HEK293 (cell line): Measurements from ENCODE around the gene KCNB1.
A peak's percentile ranks its signal among the peaks of the same experiment; 100 is the strongest.

ENCODE experiments used
- CTCF ChIA-PET: fragments of 350-600 bp; formaldehyde crosslinking; extraction: SDS; loops from one replicate; lab custom pipeline; 2021; ENCODE audit warnings: antibody characterized with exemption; lab: Yijun Ruan, JAX
- POLR2A ChIA-PET: fragments of 300-600 bp; formaldehyde crosslinking; extraction: SDS; loops from one replicate; lab custom pipeline; 2020; ENCODE audit warnings: antibody characterized with exemption, inconsistent platforms; lab: Yijun Ruan, JAX
- H3K27ac ChIP-seq: fragments of 200-500 bp; sonication (Bioruptor generic); 2 replicates; pipeline ENCODE4 v1.5.1; 2014; ENCODE audit warnings: low read depth, low read length, control low read depth, inconsistent platforms; ENCODE audit errors: extremely low read depth
- H3K36me3 ChIP-seq, 2 experiments: fragments of 200-500 bp in 1 of 2; sonication (Bioruptor generic) in 1 of 2; 1 replicate in 1 of 2; 2 replicates in 1 of 2; pipeline ENCODE4 v1.5.1; 2014 to 2017; ENCODE audit warnings: inconsistent platforms in 2 of 2, low read length in 2 of 2; ENCODE audit not compliant: control insufficient read depth in 2 of 2, insufficient read depth in 1 of 2
- H3K4me1 ChIP-seq: fragments of 200-500 bp; sonication (Bioruptor generic); 2 replicates; pipeline ENCODE4 v1.5.1; 2014; ENCODE audit warnings: mild to moderate bottlenecking, low read length, inconsistent platforms; ENCODE audit not compliant: control insufficient read depth, insufficient read depth
- H3K4me3 ChIP-seq: 2 replicates; pipeline ENCODE4 v1.5.1; 2011; ENCODE audit warnings: low read depth, mild to moderate bottlenecking, control low read depth, low read length, moderate library complexity
- H3K9me3 ChIP-seq: fragments of 200-500 bp; sonication (Bioruptor generic); 2 replicates; pipeline ENCODE4 v1.5.1; 2014; ENCODE audit warnings: low read depth, low read length, inconsistent platforms; ENCODE audit not compliant: control insufficient read depth, insufficient read depth
- AEBP2 ChIP-seq: fragments of 450-650 bp; formaldehyde crosslinking; IDR thresholded peaks from 2 replicates; pipeline ENCODE4 v1.5.1; 2016; ENCODE audit warnings: missing biosample characterization, missing genetic modification characterization, borderline replicate concordance
- BCL11B ChIP-seq: fragments of 450-650 bp; formaldehyde crosslinking; IDR thresholded peaks from 2 replicates; pipeline ENCODE4 v1.5.1; 2016; ENCODE audit warnings: low read depth, missing biosample characterization, missing genetic modification characterization
- GLIS1 ChIP-seq: fragments of 450-650 bp; formaldehyde crosslinking; IDR thresholded peaks from 2 replicates; pipeline ENCODE4 v1.5.1; 2016; ENCODE audit warnings: missing biosample characterization, missing genetic modification characterization
- GLIS2 ChIP-seq: fragments of 450-650 bp; formaldehyde crosslinking; IDR thresholded peaks from 2 replicates; pipeline ENCODE4 v1.5.1; 2016; ENCODE audit warnings: missing biosample characterization, missing genetic modification characterization
- MZF1 ChIP-seq: fragments of 450-650 bp; formaldehyde crosslinking; IDR thresholded peaks from 2 replicates; pipeline ENCODE4 v1.5.1; 2017; ENCODE audit warnings: missing biosample characterization, missing genetic modification characterization, borderline replicate concordance
- ZBTB10 ChIP-seq: fragments of 450-650 bp; formaldehyde crosslinking; IDR thresholded peaks from 2 replicates; pipeline ENCODE4 v1.5.1; 2016; ENCODE audit warnings: missing biosample characterization, missing genetic modification characterization
- ZBTB20 ChIP-seq: fragments of 450-650 bp; formaldehyde crosslinking; IDR thresholded peaks from 2 replicates; pipeline ENCODE4 v1.5.1; 2016; ENCODE audit warnings: missing biosample characterization, missing genetic modification characterization
- ZBTB26 ChIP-seq: fragments of 450-650 bp; formaldehyde crosslinking; optimal IDR thresholded peaks from 2 replicates; pipeline ENCODE3; 2016; ENCODE audit warnings: missing biosample characterization, mild to moderate bottlenecking, missing genetic modification characterization
- ZNF121 ChIP-seq: fragments of 450-650 bp; formaldehyde crosslinking; IDR thresholded peaks from 2 replicates; pipeline ENCODE4 v1.5.1; 2016; ENCODE audit warnings: missing biosample characterization, missing genetic modification characterization
- ZNF132 ChIP-seq: fragments of 450-650 bp; formaldehyde crosslinking; IDR thresholded peaks from 2 replicates; pipeline ENCODE4 v1.5.1; 2017; ENCODE audit warnings: missing biosample characterization, missing genetic modification characterization, borderline replicate concordance
- ZNF280C ChIP-seq: fragments of 450-650 bp; formaldehyde crosslinking; IDR thresholded peaks from 2 replicates; pipeline ENCODE4 v1.5.1; 2016; ENCODE audit warnings: missing biosample characterization, missing genetic modification characterization
- ZNF366 ChIP-seq: fragments of 450-650 bp; formaldehyde crosslinking; conservative IDR thresholded peaks from 2 replicates; pipeline ENCODE4 v1.5.1; 2016; ENCODE audit warnings: missing biosample characterization, missing genetic modification characterization
- ZNF391 ChIP-seq: fragments of 450-650 bp; formaldehyde crosslinking; IDR thresholded peaks from 2 replicates; pipeline ENCODE4 v1.5.1; 2016; ENCODE audit warnings: low read depth, missing biosample characterization, missing genetic modification characterization, borderline replicate concordance
- ZNF398 ChIP-seq: fragments of 450-650 bp; formaldehyde crosslinking; IDR thresholded peaks from 2 replicates; pipeline ENCODE4 v1.5.1; 2017; ENCODE audit warnings: missing biosample characterization, missing genetic modification characterization
- ZNF433 ChIP-seq: fragments of 450-650 bp; formaldehyde crosslinking; IDR thresholded peaks from 2 replicates; pipeline ENCODE4 v1.5.1; 2016; ENCODE audit warnings: missing biosample characterization, missing genetic modification characterization, low read depth
- ZNF518A ChIP-seq: fragments of 450-650 bp; formaldehyde crosslinking; conservative IDR thresholded peaks from 2 replicates; pipeline ENCODE4 v1.5.1; 2016; ENCODE audit warnings: low read depth, missing biosample characterization, missing genetic modification characterization
- ZNF624 ChIP-seq: fragments of 450-650 bp; formaldehyde crosslinking; IDR thresholded peaks from 2 replicates; pipeline ENCODE4 v1.5.1; 2017; ENCODE audit warnings: missing biosample characterization, missing genetic modification characterization
- ZNF791 ChIP-seq: fragments of 450-650 bp; formaldehyde crosslinking; IDR thresholded peaks from 2 replicates; pipeline ENCODE4 v1.5.1; 2016; ENCODE audit warnings: missing biosample characterization, missing genetic modification characterization

KCNB1 gene

GRCh38 chr20:49483696-49484123 lies 1.2 kb upstream of the KCNB1 start:
- no peaks in the 10 kb centered on the region for H3K9me3 ChIP-seq
- H3K4me1 ChIP-seq: 0 out of 2 replicates have a peak, but pooled peaks cover 4% of the 10 kb centered on the region
- no peak overlapping the region for H3K27ac ChIP-seq
- CTCF ChIA-PET: interaction anchor here (0.6 to 6.1 kb wide), 28 partner anchors 9 to 965 kb away, joined by 3 to 118 read pairs (median 4); no protein-coding TSS in a partner anchor
- no peaks in the 10 kb centered on the region for H3K36me3 ChIP-seq
- POLR2A ChIA-PET: no interaction called here
- peak overlapping the region; percentile 38 for H3K4me3 ChIP-seq
- TF ChIP-seq GLIS2 (tag by site-specific recombination) (peak; percentile 65), ZNF366 (tag by site-specific recombination) (no peak), GLIS1 (tag by site-specific recombination) (0 out of 2 replicates have a peak, but pooled peaks have one; percentile 5), ZNF121 (no peak), ZNF132 (tag by site-specific recombination) (no peak), MZF1 (no peak), AEBP2 (tag by site-specific recombination) (no peak), BCL11B (no peak), ZNF398 (peak; percentile 5; the same call in 1 of the 2 replicates), ZNF280C (tag by site-specific recombination) (no peak), ZNF391 (tag by site-specific recombination) (no peak), ZBTB10 (tag by site-specific recombination) (0 out of 2 replicates have a peak, but pooled peaks have one; percentile 38), ZBTB26 (tag by site-specific recombination) (no peak), ZNF518A (tag by site-specific recombination) (no peak), ZNF624 (no peak), ZBTB20 (peak; percentile 84), ZNF433 (no peak), ZNF791 (tag by site-specific recombination) (no peak)
